Neural cell (in vitro differentiated cells): ENCODE data around the gene SULF2. TPM values are rescaled to one million over a fixed set of nuclear protein-coding genes. Genes with fewer than 3 reads are reported as not detected.

Experiments
- H2AFZ ChIP-seq: fragments of 200-600, 300-800 bp; sonication (generic), shearing (Covaris generic); 2 replicates; pipeline ENCODE4 v1.6.0; 2014; ENCODE audit warnings: low read depth, mild to moderate bottlenecking, antibody characterized with exemption, low read length, moderate library complexity
- H3F3A ChIP-seq: fragments of 200-600 bp; shearing (Covaris generic); 2 replicates; pipeline ENCODE4 v1.6.1; 2016; ENCODE audit warnings: mild to moderate bottlenecking, moderate library complexity, mixed read lengths, antibody characterized with exemption, low read length; ENCODE audit not compliant: insufficient read depth, poor library complexity, severe bottlenecking
- H3K27ac ChIP-seq: fragments of 200-600, 300-800 bp; sonication (generic), shearing (Covaris generic); 2 replicates; pipeline ENCODE4 v1.5.1; 2014; ENCODE audit warnings: mild to moderate bottlenecking, low read length, moderate library complexity
- H3K27me3 ChIP-seq: fragments of 300-800, 200-600 bp; sonication (generic), shearing (Covaris generic); 2 replicates; pipeline ENCODE4 v1.6.0; 2014; ENCODE audit warnings: mild to moderate bottlenecking, low read depth, low read length, moderate library complexity; ENCODE audit not compliant: insufficient read depth
- H3K36me3 ChIP-seq: fragments of 300-800, 200-600 bp; sonication (generic), shearing (Covaris generic); 2 replicates; pipeline ENCODE4 v1.5.1; 2014; ENCODE audit warnings: mild to moderate bottlenecking, antibody characterized with exemption, low read length, moderate library complexity; ENCODE audit not compliant: insufficient read depth
- H3K4me2 ChIP-seq: fragments of 300-800, 200-600 bp; sonication (generic), shearing (Covaris generic); 2 replicates; pipeline ENCODE4 v1.6.0; 2014; ENCODE audit warnings: mild to moderate bottlenecking, low read length
- H3K4me3 ChIP-seq: fragments of 300-800, 200-600 bp; sonication (generic), shearing (Covaris generic); 2 replicates; pipeline ENCODE4 v1.5.1; 2014; ENCODE audit warnings: mild to moderate bottlenecking, low read length, moderate library complexity
- H3K79me2 ChIP-seq: fragments of 200-600 bp; shearing (Covaris generic); replicated peaks from 2 replicates; pipeline ENCODE4 v1.6.0; 2014; ENCODE audit warnings: mild to moderate bottlenecking, low read length, moderate library complexity; ENCODE audit not compliant: insufficient read depth
- H3K9ac ChIP-seq: fragments of 300-800, 200-600 bp; sonication (generic), shearing (Covaris generic); 2 replicates; pipeline ENCODE4 v1.6.1; 2016; ENCODE audit warnings: mild to moderate bottlenecking, low read length, mixed read lengths
- H3K9me2 ChIP-seq: fragments of 200-600 bp; shearing (Covaris generic); 2 replicates; pipeline ENCODE4 v1.6.1; 2016; ENCODE audit warnings: mild to moderate bottlenecking, low read length, mixed read lengths; ENCODE audit not compliant: insufficient read depth
- H3K9me3 ChIP-seq: fragments of 200-600, 300-800 bp; sonication (generic), shearing (Covaris generic); 2 replicates; pipeline ENCODE4 v1.6.1; 2016; ENCODE audit warnings: mild to moderate bottlenecking, mixed run types, low read length, moderate library complexity, mixed read lengths
- H4K20me1 ChIP-seq: fragments of 200-600 bp; shearing (Covaris generic); 2 replicates; pipeline ENCODE4 v1.6.1; 2016; ENCODE audit warnings: mild to moderate bottlenecking, mixed run types; ENCODE audit not compliant: insufficient read depth
- CTCF ChIP-seq: fragments of 450-650 bp; IDR thresholded peaks from 2 replicates; pipeline ENCODE4 v1.5.1; 2014; ENCODE audit warnings: antibody characterized with exemption, mild to moderate bottlenecking, moderate library complexity; ENCODE audit not compliant: poor library complexity, severe bottlenecking
- EP300 ChIP-seq: fragments of 450-650 bp; conservative IDR thresholded peaks from 2 replicates; pipeline ENCODE4 v1.6.1; 2014; ENCODE audit warnings: antibody characterized with exemption, mild to moderate bottlenecking, moderate library complexity; ENCODE audit not compliant: poor library complexity, severe bottlenecking
- EZH2 ChIP-seq: fragments of 200-600, 300-800 bp; shearing (Covaris generic), sonication (generic); IDR thresholded peaks from 2 replicates; pipeline ENCODE4 v1.6.1; 2014; ENCODE audit warnings: antibody characterized with exemption, low read length, borderline replicate concordance, mild to moderate bottlenecking; ENCODE audit not compliant: insufficient read depth, poor library complexity, severe bottlenecking
- MXI1 ChIP-seq: fragments of 450-650 bp; conservative IDR thresholded peaks from 2 replicates; pipeline ENCODE4 v1.6.1; 2014; ENCODE audit warnings: antibody characterized with exemption, mild to moderate bottlenecking; ENCODE audit not compliant: poor library complexity, severe bottlenecking
- POLR2AphosphoS5 ChIP-seq: IDR thresholded peaks from 2 replicates; pipeline ENCODE4 v1.6.1; 2012
- RAD21 ChIP-seq: fragments of 450-650 bp; conservative IDR thresholded peaks from 2 replicates; pipeline ENCODE4 v1.6.1; 2014; ENCODE audit warnings: antibody characterized with exemption, mild to moderate bottlenecking, moderate library complexity
- SMC3 ChIP-seq: fragments of 450-650 bp; conservative IDR thresholded peaks from 2 replicates; pipeline ENCODE4 v1.6.1; 2014; ENCODE audit warnings: antibody characterized with exemption, mild to moderate bottlenecking, moderate library complexity; ENCODE audit not compliant: poor library complexity
- TAF1 ChIP-seq: IDR thresholded peaks from 2 replicates; pipeline ENCODE4 v1.6.1; 2012; ENCODE audit warnings: low read depth
- polyA plus RNA-seq: library from polyadenylated mRNA; depleted of rRNA; stranded (reverse); fragments of >200 nt; gene quantifications from 2 replicates; pipeline ENCODE4 v1.2.3, GENCODE V29; 2014
- TF ChIP-seq, protein P1 (sequence below): IDR thresholded peaks from 2 replicates; pipeline ENCODE4 v1.6.1; 2012; ENCODE audit warnings: borderline replicate concordance

Gene SULF2
- polyA plus RNA-seq, 1 donor from 2014 or later: 30.0 TPM

GRCh38 chr20:47817573-47817972 is 32.3 kb upstream of the SULF2 start:
- Histone ChIP-seq H3K36me3 (no peaks in the 10 kb centered on the region), H3K27me3 (no peaks in the 10 kb centered on the region), H3F3A (no peaks in the 10 kb centered on the region), H3K9me3 (no peaks in the 10 kb centered on the region), H3K4me2 (no peak overlapping the region), H3K79me2 (no peaks in the 10 kb centered on the region), H3K4me3 (no peak overlapping the region), H3K9ac (no peak overlapping the region), H2AFZ (no peak overlapping the region), H3K9me2 (no peaks in the 10 kb centered on the region), H3K27ac (no peak overlapping the region), H4K20me1 (no peaks in the 10 kb centered on the region)
- TF ChIP-seq MXI1: no peak
- no peak for TF ChIP-seq CTCF
- no peak for TF ChIP-seq TAF1
- no peak for TF ChIP-seq EZH2
- TF ChIP-seq, protein P1, sequence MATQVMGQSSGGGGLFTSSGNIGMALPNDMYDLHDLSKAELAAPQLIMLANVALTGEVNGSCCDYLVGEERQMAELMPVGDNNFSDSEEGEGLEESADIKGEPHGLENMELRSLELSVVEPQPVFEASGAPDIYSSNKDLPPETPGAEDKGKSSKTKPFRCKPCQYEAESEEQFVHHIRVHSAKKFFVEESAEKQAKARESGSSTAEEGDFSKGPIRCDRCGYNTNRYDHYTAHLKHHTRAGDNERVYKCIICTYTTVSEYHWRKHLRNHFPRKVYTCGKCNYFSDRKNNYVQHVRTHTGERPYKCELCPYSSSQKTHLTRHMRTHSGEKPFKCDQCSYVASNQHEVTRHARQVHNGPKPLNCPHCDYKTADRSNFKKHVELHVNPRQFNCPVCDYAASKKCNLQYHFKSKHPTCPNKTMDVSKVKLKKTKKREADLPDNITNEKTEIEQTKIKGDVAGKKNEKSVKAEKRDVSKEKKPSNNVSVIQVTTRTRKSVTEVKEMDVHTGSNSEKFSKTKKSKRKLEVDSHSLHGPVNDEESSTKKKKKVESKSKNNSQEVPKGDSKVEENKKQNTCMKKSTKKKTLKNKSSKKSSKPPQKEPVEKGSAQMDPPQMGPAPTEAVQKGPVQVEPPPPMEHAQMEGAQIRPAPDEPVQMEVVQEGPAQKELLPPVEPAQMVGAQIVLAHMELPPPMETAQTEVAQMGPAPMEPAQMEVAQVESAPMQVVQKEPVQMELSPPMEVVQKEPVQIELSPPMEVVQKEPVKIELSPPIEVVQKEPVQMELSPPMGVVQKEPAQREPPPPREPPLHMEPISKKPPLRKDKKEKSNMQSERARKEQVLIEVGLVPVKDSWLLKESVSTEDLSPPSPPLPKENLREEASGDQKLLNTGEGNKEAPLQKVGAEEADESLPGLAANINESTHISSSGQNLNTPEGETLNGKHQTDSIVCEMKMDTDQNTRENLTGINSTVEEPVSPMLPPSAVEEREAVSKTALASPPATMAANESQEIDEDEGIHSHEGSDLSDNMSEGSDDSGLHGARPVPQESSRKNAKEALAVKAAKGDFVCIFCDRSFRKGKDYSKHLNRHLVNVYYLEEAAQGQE: no peak
- no peak for TF ChIP-seq SMC3
- no peak for TF ChIP-seq EP300
- TF ChIP-seq RAD21: no peak
- TF ChIP-seq POLR2AphosphoS5: no peak

- H3K9ac ChIP-seq: no peak overlapping the region
- H3K9me3 ChIP-seq: no peaks in the 10 kb centered on the region
- TF ChIP-seq EZH2: no peak
- no peak for TF ChIP-seq TAF1
- TF ChIP-seq RAD21: no peak
- no peak for TF ChIP-seq POLR2AphosphoS5
- no peak for TF ChIP-seq CTCF
- no peak for TF ChIP-seq EP300
- TF ChIP-seq, protein P1: no peak
- TF ChIP-seq SMC3: no peak
- no peak for TF ChIP-seq MXI1
- no peak overlapping the region for H3K4me3 ChIP-seq
- H3K27ac ChIP-seq: no peak overlapping the region
- no peaks in the 10 kb centered on the region for H3F3A ChIP-seq
- H2AFZ ChIP-seq: no peak overlapping the region
- H3K9me2 ChIP-seq: no peaks in the 10 kb centered on the region
- no peaks in the 10 kb centered on the region for H3K27me3 ChIP-seq
- no peaks in the 10 kb centered on the region for H3K36me3 ChIP-seq
- H4K20me1 ChIP-seq: no peaks in the 10 kb centered on the region
- no peak overlapping the region for H3K4me2 ChIP-seq
- no peaks in the 10 kb centered on the region for H3K79me2 ChIP-seq
Measured at GRCh38 chr20:47816487-47817451, 31.5 kb upstream of the SULF2 start.
